Measurements from ENCODE around the gene ATP1A4. TPM values are rescaled to one million over a fixed set of nuclear protein-coding genes. Genes with fewer than 3 reads are reported as not detected.
A peak's percentile ranks its signal among the peaks of the same experiment; 100 is the strongest.

Gene ATP1A4
- total RNA-seq, 2 experiments from 2014 or later, result not detected

DNA sequence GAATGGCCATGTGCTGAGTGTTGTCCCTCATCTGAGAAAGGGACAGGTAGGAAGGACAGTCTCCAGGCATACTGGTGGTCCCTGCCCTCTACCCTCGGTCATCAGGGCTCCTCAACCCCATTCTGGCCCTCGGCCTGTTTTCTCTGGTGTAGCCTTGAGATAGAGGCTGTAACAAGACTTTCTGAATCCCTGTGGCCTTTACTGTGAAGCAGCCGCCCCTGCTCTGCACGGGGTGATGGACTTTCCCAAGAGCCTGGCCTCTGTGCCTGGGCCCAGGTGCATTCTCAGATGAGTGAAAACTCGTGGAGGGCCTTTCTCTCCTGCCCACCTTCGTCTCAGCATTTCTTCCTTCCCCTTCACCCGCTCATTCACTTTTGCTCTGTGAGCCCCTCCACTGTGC is 36.0 kb downstream of the ATP1A4 start:
- Mint-ChIP-seq H3K27ac (no peak overlapping the region), H3K27me3 (ENCODE audit: low read depth) (peaks cover 9% of the 10 kb centered on the region), H3K36me3 (ENCODE audit: low read depth) (no peaks in the 10 kb centered on the region), H3K4me1 (ENCODE audit: low read depth) (no peaks in the 10 kb centered on the region), H3K4me3 (no peak overlapping the region), H3K9me3 (ENCODE audit: insufficient read depth) (no peaks in the 10 kb centered on the region)
- ChIA-PET CTCF (interaction anchor here (1.0 to 1.1 kb wide), 2 partner anchors 86 to 108 kb away, joined by 3 read pairs; no protein-coding TSS in a partner anchor), POLR2A (interaction anchor here (0.6 kb wide), 1 partner anchor 89 kb away, joined by 3 read pairs; the partner anchor contains the start of gene IGSF8)
- ATAC-seq (no peak), DNase-seq (no peak)

DNA sequence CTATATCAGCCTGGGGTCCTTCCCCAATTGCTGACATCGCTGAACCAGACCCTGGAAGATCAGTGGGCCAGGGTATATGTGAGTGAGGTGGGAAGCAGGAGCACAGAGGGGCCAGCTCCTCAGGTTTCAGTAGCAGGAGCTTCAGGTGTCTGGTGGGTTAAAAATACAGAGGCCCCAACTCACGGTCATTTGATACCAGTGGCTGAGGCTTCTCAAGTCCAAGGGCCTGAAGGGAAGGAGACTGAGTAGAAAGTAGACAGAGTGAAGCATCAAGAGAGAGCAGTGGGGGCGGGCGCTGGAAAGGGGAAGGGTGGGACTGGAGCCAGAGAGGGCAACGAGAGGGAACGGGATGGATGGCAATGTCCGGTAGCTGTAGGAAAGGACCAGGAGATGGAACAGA is 36.9 kb downstream of the ATP1A4 start:
- POLR2A ChIA-PET, result no interaction called here
- Mint-ChIP-seq H3K36me3 (ENCODE audit: low read depth) (no peaks in the 10 kb centered on the region), H3K4me1 (ENCODE audit: low read depth) (no peaks in the 10 kb centered on the region), H3K27ac (no peak overlapping the region), H3K4me3 (no peak overlapping the region), H3K9me3 (ENCODE audit: insufficient read depth) (no peaks in the 10 kb centered on the region), H3K27me3 (ENCODE audit: low read depth) (peaks cover 9% of the 10 kb centered on the region)
- CTCF ChIA-PET, result interaction anchor here (5.5 kb wide), 1 partner anchor 16 kb away, joined by 52 read pairs; the partner anchor contains the start of gene PEA15
- ATAC-seq (no peak), DNase-seq (no peak)

DNA sequence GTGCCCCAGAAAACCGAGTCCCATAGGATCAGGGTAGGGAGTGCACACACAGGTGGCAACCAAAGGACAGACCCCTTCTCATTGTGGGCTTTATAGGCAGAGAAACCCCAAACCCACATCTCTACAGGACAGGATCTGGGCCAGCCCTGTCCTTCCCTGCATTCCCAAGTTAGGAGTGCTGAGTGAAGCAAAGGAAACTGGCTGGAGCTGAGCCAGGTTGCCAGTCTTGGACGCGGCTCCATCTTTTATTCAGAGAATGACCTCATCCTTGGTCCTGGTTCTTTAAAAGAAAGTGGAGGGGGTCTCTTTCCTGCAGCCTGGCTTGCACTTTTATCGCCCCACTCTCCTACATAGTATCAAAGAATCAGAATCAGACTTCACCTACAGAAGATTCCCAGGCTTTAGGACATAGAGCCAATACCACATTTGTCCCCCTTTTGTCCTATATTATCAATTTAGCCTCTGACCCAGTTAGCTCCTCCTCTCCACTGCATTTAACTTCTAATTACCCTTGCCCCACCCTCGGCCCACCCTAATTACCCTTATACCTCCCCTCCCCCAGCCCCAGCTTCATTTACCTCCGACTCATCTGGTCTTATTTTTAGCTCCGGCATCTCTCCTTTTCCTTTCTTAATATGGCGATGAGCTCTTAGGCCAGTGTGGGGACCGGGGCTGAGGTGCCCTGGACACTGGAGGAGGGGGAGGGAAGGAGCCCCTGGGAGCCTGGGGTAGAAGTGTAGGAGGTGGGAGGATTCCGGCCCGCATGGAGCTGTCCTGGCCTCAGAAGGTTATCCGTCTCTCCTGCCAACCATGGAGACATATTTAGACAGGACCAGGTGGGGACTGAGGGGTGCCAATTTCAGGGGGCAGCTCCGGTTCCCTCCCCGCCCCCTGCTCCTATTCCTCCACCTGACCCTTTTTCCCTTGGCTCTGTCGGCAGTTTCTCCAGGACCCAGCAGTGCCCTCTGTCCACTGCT is 38.5 kb downstream of the ATP1A4 start, which contains the start of gene CASQ1:
Gene CASQ1, plus strand, starts transcription at position 927 of the 977 bp plus-strand sequence. CDS start 177 bp downstream, outside the sequence.
- Mint-ChIP-seq H3K27me3 (ENCODE audit: low read depth) (peaks cover 9% of the 10 kb centered on the region), H3K36me3 (ENCODE audit: low read depth) (no peaks in the 10 kb centered on the region), H3K27ac (no peak within 1 kb of the TSS), H3K9me3 (ENCODE audit: insufficient read depth) (no peaks in the 10 kb centered on the region), H3K4me1 (ENCODE audit: low read depth) (no peaks in the 10 kb centered on the region), H3K4me3 (no peak within 1 kb of the TSS)
- ChIA-PET CTCF (interaction anchor here (3.5 to 5.5 kb wide), 4 partner anchors 14 to 102 kb away, joined by 17 to 68 read pairs (median 44); partner anchors contain the start of gene PEA15), POLR2A (interaction anchor here (0.5 kb wide), 1 partner anchor 872 kb away, joined by 3 read pairs; no protein-coding TSS in a partner anchor)
- DNase-seq, result no peak
- no peak for ATAC-seq

DNA sequence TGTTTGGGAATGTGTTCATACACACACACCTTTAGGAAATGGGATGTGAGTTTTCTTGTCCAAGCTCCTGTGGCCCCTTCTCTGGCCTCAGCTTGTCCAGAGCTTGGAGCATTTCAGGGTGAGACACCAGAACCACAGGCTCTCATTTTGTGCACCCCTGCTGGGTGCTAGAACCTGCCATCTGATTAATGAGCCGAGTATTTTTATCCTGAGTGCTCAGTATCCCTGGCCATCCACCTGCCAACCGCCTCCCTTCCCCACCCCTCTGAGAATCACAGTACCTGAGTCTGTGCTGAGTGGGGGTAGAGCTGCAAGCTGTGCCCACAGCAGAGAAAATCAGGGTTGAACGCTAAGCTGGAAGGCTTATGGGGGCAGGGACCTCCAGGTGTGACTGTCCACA is 40.4 kb downstream of the ATP1A4 start:
- no peaks in the 10 kb centered on the region for H3K9me3 Mint-ChIP-seq (ENCODE audit: insufficient read depth)
- CTCF ChIA-PET, result interaction anchor here (1.0 to 5.5 kb wide), 10 partner anchors 12 to 406 kb away, joined by 3 to 68 read pairs (median 8); partner anchors contain the start of gene PEA15
- no peak overlapping the region for H3K27ac Mint-ChIP-seq
- no peaks in the 10 kb centered on the region for H3K4me1 Mint-ChIP-seq (ENCODE audit: low read depth)
- DNase-seq, result no peak
- H3K27me3 Mint-ChIP-seq (ENCODE audit: low read depth), result peaks cover 4% of the 10 kb centered on the region
- H3K4me3 Mint-ChIP-seq, result no peak overlapping the region
- no peak for ATAC-seq
- POLR2A ChIA-PET, result no interaction called here
- no peaks in the 10 kb centered on the region for H3K36me3 Mint-ChIP-seq (ENCODE audit: low read depth)

DNA sequence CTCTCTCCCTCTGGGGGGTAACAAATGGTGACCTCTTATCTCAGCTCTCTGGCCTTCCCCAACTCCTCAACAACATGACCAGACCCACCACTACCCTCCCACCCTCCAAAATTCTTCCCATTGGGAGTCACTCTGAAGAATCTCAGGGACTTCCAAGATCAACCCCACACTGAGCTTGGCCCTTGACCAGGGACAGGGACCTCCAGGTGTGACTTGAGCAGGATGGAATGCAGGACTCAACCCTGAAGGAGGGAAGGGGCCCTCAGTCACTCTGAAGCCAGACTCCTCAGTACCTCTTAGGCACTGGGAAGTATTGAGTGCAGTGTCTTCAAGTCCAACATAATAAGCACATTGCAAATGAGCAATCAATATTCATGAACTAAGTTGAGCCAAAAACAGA is 40.8 kb downstream of the ATP1A4 start:
- H3K27me3 Mint-ChIP-seq (ENCODE audit: low read depth), result peaks cover 4% of the 10 kb centered on the region
- no peaks in the 10 kb centered on the region for H3K9me3 Mint-ChIP-seq (ENCODE audit: insufficient read depth)
- ChIA-PET POLR2A (no interaction called here), CTCF (interaction anchor here (0.8 to 5.5 kb wide), 11 partner anchors 12 to 405 kb away, joined by 3 to 68 read pairs (median 5); partner anchors contain the start of genes DCAF8 and PEA15)
- no peak for DNase-seq
- ATAC-seq, result no peak
- H3K4me3 Mint-ChIP-seq, result no peak overlapping the region
- no peaks in the 10 kb centered on the region for H3K4me1 Mint-ChIP-seq (ENCODE audit: low read depth)
- no peaks in the 10 kb centered on the region for H3K36me3 Mint-ChIP-seq (ENCODE audit: low read depth)
- H3K27ac Mint-ChIP-seq, result no peak overlapping the region

DNA sequence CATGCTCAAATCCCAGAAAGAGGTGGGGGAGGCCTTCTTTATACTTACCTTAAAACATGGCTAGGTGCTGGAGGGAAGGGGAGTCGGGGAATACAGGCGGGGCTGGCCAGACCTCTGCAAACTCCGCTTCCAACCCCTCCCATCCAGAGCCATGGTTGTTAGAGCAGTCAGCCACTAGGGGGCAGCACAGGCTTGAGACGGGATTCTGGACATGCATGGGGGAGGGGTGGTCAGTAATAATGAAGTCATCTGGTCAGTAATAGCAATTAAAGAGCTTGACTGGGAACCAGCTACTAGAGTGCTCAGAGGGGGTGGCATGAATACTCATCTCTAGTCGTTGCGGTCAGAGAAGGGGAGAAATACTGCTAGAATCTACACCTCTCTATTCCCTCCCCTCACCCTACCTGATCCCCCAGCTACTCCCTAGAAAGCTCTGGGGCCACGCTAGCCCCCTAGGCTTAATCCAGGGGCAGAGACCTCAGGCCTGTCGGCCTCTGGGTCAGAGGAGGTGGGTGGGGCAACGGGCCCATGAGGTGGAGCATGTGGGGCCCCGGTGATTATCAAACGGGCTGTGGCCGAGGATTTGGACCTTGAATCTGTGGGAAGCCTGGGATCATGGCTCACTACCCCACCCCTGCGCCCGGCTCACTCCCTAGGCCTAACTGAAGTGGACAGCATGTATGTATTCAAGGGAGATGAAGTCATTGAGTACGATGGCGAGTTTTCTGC is 41.9 kb downstream of the ATP1A4 start:
- POLR2A ChIA-PET, result no interaction called here
- Mint-ChIP-seq H3K36me3 (ENCODE audit: low read depth) (no peaks in the 10 kb centered on the region), H3K27me3 (ENCODE audit: low read depth) (peaks cover 4% of the 10 kb centered on the region), H3K27ac (no peak overlapping the region), H3K4me3 (no peak overlapping the region), H3K9me3 (ENCODE audit: insufficient read depth) (no peaks in the 10 kb centered on the region), H3K4me1 (ENCODE audit: low read depth) (no peaks in the 10 kb centered on the region)
- peak; percentile 69 for ATAC-seq
- DNase-seq, result peak; percentile 86
- CTCF ChIA-PET, result interaction anchor here (0.6 to 5.5 kb wide), 28 partner anchors 10 to 404 kb away, joined by 3 to 68 read pairs (median 4); partner anchors contain the start of genes DCAF8, PEA15 and PEX19

DNA sequence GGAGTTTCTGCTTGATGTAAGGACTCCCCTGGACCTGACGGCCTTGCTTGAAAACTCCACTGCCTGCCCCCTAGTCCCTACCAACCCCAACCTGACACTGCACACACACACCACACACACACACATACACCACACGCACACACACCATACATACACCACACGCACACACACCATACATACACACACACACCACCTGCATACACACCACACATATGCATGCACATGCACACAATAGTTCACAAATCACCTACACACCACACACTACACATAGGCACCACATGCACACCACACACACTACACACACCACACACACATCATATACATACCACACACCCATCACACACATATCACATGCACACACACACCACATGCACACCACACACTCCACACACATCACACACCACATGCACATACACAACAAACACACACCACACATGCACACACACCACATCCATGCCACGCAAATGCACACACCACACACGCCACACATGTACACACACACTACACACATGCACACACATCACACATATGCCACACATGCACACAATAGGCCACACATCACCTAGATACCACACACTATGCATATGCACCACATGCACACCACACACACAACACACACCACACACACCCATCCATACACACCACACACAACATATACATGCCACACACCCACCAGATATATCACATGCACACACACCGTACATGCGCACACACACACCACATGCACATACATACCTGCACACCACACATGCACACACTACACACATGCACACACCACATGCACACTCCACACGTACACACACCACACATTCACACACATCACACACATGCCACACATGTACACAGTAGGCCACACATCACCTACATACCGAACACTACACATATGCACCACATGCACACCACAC is 42.7 kb downstream of the ATP1A4 start:
- CTCF ChIA-PET, result interaction anchor here (0.6 to 5.5 kb wide), 27 partner anchors 10 to 403 kb away, joined by 3 to 68 read pairs (median 4); partner anchors contain the start of genes DCAF8, PEA15 and PEX19
- H3K4me1 Mint-ChIP-seq (ENCODE audit: low read depth), result no peaks in the 10 kb centered on the region
- ATAC-seq (no peak), DNase-seq (no peak)
- H3K36me3 Mint-ChIP-seq (ENCODE audit: low read depth), result no peaks in the 10 kb centered on the region
- POLR2A ChIA-PET, result no interaction called here
- no peak overlapping the region for H3K4me3 Mint-ChIP-seq
- peaks cover 4% of the 10 kb centered on the region for H3K27me3 Mint-ChIP-seq (ENCODE audit: low read depth)
- H3K9me3 Mint-ChIP-seq (ENCODE audit: insufficient read depth), result no peaks in the 10 kb centered on the region
- H3K27ac Mint-ChIP-seq, result no peak overlapping the region

DNA sequence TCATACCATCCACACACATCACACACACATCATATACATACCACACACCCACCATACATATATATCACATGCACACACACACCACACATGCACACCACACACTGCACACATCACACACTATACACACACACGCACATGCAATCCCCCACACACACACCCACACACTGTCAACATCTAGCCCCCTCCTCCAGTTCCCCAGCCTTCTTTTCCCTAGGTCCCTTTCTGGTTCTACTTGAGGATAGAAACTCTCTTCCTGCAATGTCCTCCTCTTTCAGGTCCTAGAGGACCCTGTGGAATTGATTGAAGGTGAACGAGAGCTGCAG is 43.3 kb downstream of the ATP1A4 start:
- ChIA-PET CTCF (interaction anchor here (0.9 to 1.6 kb wide), 2 partner anchors 57 to 97 kb away, joined by 3 to 10 read pairs; no protein-coding TSS in a partner anchor), POLR2A (no interaction called here)
- DNase-seq (no peak), ATAC-seq (no peak)
- no peak overlapping the region for H3K4me3 Mint-ChIP-seq
- H3K36me3 Mint-ChIP-seq (ENCODE audit: low read depth), result no peaks in the 10 kb centered on the region
- H3K27ac Mint-ChIP-seq, result no peak overlapping the region
- H3K27me3 Mint-ChIP-seq (ENCODE audit: low read depth), result peaks cover 6% of the 10 kb centered on the region
- H3K4me1 Mint-ChIP-seq (ENCODE audit: low read depth), result no peaks in the 10 kb centered on the region
- no peaks in the 10 kb centered on the region for H3K9me3 Mint-ChIP-seq (ENCODE audit: insufficient read depth)

DNA sequence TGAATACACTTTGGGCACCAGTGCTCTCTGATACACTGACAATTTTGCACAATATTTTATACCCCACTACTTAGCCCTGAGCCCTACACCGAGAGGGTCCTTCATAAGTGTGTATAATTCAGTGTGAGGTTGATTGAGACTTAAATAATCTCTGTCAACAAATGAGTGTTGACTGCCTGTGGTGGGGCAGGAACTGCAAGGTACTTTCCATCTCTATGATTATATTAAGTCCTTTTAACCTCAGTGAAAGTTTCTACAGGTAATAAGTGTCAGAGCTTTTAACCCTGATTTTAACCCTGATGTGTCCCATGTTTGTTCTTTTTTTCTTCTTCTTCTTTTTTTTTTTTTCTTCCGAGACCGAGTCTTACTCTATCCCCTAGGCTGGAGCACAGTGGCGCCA is 44.7 kb downstream of the ATP1A4 start:
- Mint-ChIP-seq H3K4me3 (no peak overlapping the region), H3K27me3 (ENCODE audit: low read depth) (peaks cover 7% of the 10 kb centered on the region), H3K9me3 (ENCODE audit: insufficient read depth) (no peaks in the 10 kb centered on the region), H3K36me3 (ENCODE audit: low read depth) (no peaks in the 10 kb centered on the region), H3K27ac (no peak overlapping the region), H3K4me1 (ENCODE audit: low read depth) (no peaks in the 10 kb centered on the region)
- ChIA-PET CTCF (interaction anchor here (0.8 to 1.6 kb wide), 3 partner anchors 56 to 98 kb away, joined by 3 to 10 read pairs (median 7); partner anchors contain the start of gene IGSF8), POLR2A (interaction anchor here (0.6 kb wide), 1 partner anchor 92 kb away, joined by 3 read pairs; no protein-coding TSS in a partner anchor)
- ATAC-seq, result no peak
- no peak for DNase-seq

DNA sequence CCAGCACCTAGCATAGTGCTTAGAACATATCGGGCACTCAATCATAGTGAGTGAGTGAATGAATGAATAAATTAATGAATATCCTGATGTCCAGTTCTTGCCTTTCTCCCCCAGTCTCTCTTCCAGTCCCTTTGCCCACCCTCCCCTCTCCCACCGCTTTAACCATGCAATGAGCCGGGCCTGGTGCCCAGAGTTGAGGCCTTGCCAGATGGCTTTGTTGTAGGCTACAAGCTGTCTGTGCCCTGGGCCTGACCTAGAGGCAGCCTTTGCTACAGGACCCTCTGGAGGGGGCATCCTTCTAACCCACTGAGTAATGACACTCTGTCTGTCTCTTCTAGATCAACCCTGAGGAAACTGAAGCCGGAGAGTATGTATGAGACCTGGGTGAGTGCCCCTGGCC is 45.8 kb downstream of the ATP1A4 start:
- POLR2A ChIA-PET, result no interaction called here
- Mint-ChIP-seq H3K36me3 (ENCODE audit: low read depth) (no peaks in the 10 kb centered on the region), H3K27ac (no peak overlapping the region), H3K4me1 (ENCODE audit: low read depth) (no peaks in the 10 kb centered on the region), H3K4me3 (no peak overlapping the region), H3K27me3 (ENCODE audit: low read depth) (peaks cover 7% of the 10 kb centered on the region), H3K9me3 (ENCODE audit: insufficient read depth) (no peaks in the 10 kb centered on the region)
- no peak for ATAC-seq
- DNase-seq, result no peak
- CTCF ChIA-PET, result no interaction called here

DNA sequence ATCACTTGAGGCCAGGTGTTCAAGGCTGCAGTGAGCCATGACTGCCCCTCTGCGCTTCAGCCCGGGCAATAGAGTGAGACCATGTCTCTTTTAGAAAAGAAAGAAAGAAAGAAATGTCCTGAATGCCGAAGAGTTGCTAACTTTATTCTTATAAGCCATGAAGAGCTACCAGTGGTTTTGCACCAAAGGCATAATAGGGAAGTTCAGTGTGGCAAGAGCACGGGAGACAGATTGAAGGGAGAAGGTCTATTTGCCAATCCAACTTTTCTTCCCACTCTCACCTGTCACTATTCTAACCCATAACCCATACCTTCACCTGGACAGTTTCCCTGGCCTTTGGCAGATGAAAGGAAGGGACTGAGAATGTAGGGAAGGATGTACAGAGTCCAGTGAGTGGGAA is 49.4 kb downstream of the ATP1A4 start:
- CTCF ChIA-PET, result interaction anchor here (1.4 to 7.0 kb wide), 3 partner anchors 10 to 91 kb away, joined by 5 to 52 read pairs (median 42); partner anchors contain the start of gene CASQ1
- POLR2A ChIA-PET, result no interaction called here
- peaks cover 11% of the 10 kb centered on the region for H3K4me1 Mint-ChIP-seq (ENCODE audit: low read depth)
- ATAC-seq (no peak), DNase-seq (no peak)
- H3K27me3 Mint-ChIP-seq (ENCODE audit: low read depth), result peaks cover 4% of the 10 kb centered on the region
- H3K4me3 Mint-ChIP-seq, result no peak overlapping the region
- no peaks in the 10 kb centered on the region for H3K36me3 Mint-ChIP-seq (ENCODE audit: low read depth)
- H3K27ac Mint-ChIP-seq, result no peak overlapping the region
- H3K9me3 Mint-ChIP-seq (ENCODE audit: insufficient read depth), result no peaks in the 10 kb centered on the region
